SKM-1 (cell line): ENCODE results near the gene RNF166.

ENCODE experiments used
- DNase-seq: peaks from one replicate; lab custom pipeline; 2025; ENCODE audit not compliant: unreplicated experiment; lab: John Stamatoyannopoulos, UW

The RNF166 gene

DNA sequence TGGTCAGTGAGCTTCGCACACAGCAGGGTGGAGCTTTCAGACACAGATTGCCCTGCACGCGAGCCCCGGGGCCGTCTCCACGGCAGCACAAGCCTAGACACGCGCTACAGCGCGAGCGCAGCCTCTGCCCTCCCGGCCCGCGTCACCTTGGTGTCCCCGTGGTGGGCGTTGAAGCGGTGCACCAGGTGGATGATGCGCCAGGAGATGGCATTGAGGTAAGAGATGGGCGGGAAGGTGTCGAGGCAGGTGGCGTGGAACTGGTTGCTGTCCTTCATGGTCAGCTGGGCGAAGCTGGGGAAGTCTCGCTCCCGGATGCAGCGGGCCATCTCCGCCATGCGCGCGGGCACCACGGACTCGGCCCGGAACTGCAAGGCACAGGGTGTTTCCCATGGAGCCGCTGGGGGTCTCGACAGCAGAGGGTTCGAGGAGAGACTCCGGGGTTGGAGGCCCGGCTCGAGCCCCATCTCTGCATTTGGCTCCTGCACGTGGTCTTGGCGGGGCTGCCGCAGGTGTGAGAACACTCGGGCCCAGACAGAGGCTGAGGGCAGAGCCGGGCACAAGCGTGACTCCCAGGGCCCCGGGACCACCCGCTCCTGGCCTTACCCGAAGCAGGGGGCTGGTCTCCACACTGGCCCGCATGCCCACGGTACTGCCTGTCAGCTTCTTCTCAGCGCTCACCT lies 51.0 kb downstream of the RNF166 start:
- DNase-seq = no peak

DNA sequence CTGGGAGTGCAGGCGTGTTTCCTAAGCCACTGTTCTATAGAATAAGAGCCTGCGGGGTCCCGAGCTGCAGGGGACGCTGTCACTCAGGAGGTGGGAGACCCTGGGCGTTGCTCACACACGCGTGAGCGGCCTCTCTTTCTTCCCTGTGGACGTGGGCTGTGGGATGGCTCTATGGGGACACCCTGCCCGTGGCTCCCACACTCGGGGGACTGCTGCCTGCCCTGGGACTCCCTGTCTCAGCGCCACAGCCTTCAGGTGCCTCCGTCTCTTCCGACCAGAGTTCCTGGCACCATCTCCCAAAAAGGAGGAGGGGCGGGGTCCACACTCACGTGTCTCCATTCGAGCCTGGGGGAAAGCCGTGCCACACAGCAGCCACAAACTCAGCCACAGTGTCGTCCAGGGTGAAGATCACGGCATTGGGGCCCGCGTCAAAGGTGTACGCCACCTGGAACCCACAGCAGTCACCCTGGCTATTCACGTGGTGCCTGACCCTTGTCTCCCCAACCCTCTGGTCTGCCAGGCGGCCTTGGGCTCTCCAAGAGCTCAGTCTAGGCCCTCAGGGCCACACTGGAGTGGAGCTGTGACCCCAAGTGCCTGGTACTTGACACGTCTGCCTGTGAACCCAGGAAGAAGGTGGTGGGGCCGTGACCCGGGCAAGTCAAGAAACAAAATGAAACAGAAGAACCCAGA lies 51.7 kb downstream of the RNF166 start:
- no peak for DNase-seq

DNA sequence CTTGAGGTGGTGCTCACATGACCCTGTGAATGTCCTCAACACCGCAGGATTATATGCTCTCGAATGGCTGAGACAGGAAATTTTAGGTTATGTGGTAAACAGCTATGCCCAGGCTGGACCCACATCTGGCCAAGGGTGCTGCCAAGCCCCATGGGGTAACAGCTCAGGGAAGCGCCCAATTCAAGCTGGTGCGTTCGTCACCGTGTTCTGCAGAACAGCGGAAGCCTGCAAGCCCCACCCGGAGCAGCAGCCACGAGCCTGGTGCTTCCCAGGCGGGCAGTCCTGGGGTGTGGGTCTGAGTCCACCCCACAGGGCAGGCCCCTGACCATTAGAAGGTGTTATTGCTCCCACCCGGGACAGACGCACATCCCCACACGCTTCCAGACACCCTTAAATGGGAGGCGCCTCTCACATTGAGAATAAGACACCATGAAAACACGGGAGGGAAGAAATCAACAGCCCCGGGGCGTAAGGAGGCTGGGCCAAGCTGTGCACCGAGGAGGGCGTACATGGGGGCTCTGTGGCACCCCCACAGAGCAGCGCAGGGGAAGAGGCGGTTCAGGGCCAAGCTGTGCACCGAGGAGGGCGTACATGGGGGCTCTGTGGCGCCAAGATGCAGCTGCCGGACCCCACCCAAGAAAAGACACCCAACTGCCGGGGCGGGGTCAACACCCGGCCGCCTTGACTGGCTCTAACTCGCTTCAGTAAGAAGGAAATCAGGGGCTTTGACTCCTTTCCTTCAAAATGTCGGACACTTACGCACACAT lies 52.4 kb downstream of the RNF166 start:
- no peak for DNase-seq

GRCh38 chr16:88653101-88653500 lies 53.1 kb downstream of the RNF166 start:
- no peak for DNase-seq

- no peak for DNase-seq
Observed at GRCh38 chr16:88652762-88653063, 53.5 kb downstream of the RNF166 start.

DNA sequence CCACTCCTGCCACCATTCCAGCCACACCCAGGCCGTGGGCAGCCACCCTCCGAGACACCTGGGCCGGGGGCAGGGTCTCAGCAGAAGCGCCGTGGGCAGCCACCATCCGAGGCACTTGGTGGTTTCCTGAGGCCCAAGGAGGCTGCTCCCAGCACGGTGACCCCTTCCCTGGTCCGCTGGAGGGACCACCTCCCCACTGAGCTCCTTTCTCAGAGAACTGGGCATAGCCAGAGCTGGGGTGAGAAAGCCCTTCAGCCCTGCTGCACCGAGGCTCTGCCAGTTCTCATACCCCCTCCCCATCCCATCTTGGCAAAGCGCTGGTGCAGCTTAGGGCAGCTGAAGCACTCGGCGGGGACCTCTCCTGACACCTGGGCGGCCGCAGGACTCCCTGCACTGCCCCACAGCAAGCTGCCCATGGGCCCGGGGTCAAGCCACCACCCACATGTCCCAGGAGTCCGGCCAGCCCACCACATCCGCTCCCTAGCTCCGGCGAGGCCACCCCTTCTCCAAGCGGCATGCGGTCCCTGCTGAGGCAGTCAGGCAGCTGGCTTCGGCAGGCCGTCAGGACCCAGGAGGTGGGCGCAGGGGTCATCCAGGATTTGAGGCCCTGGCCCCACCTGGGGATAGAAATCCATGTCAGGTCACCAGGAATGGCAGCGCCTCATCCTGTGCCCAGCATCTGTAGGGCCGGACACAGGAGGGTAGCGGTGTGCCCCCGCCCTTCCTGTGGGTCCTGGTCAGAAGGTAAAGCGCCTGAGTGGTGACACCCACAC lies 54.0 kb downstream of the RNF166 start:
- DNase-seq = no peak

DNA sequence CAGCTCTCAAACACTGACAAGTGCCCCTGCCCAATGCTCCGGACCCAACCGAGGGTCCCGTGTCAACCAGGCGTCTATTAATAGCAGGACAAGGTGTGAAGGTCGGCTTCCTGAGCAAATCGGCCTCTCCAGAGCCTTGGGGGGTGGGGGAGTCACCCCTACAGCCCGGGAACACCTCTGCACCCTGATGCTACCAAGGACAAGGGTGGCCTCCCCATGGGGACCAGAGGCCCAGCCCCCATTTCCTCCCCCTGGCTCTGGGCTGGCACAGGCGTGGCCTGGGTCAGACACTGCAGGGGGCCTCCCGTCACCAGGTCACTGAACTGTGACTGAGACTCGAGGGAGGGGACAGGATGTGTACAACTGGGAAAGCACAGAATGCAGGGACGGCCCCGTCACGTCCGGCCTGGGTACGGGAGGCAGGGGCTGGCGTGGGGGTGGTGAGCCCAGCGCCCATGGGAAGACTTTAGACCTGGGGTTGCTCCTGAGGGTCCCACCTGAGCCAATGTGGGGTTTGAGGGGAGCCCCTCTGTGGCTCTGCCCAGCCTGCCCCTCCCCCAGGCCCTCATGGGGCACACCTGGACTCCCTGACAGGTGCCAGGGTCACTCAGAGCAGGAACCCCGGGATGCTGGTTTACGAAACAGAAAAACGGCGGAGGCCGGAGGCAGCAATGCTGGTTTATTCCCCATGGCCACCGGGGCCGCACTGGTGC lies 54.8 kb downstream of the RNF166 start:
- no peak for DNase-seq

DNA sequence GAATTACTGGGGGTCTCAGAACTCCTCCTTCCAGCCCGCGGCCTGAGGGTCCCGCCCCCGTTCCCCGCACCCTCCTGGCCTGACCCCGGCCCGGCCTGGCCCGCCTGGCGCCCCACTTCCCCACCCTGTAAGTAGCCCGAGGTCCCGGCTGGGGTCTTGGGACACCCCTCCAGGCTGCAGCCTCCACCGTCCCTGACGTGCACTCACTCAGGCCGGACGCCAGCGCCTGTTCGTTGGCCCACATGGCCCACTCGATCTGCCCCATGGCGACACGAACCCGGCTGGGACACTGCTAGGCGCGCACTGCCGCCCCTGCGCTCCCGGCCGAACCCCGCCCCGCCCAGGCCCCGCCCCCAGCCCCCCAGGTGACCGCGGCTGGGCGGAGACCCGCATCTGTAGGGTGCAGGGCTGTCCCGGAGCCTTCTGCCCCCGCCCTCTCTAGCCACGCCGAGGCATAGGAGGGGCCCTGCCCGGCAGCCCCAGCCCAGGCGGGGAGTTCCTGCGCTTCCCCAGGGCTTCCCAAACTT lies 55.4 kb downstream of the RNF166 start, which contains the start of gene CYBA:
Gene CYBA (minus strand): TSS at position 305 of the 527 bp plus-strand sequence. CDS start 40 bp downstream, at position 265.
- peak; percentile 43 for DNase-seq

GRCh38 chr16:88649924-88650748 lies 56.1 kb downstream of the RNF166 start:
- DNase-seq = peak; percentile 42

GRCh38 chr16:88649195-88649923 lies 56.8 kb downstream of the RNF166 start:
- DNase-seq = no peak

GRCh38 chr16:88647178-88648070 lies 58.8 kb downstream of the RNF166 start:
- no peak for DNase-seq
